NCI-H2171 (cell line): Measurements from ENCODE around the gene YES1.

Source experiments
- DNase-seq: peaks from one replicate; lab custom pipeline; 2025; lab: John Stamatoyannopoulos, UW

The YES1 gene

DNA sequence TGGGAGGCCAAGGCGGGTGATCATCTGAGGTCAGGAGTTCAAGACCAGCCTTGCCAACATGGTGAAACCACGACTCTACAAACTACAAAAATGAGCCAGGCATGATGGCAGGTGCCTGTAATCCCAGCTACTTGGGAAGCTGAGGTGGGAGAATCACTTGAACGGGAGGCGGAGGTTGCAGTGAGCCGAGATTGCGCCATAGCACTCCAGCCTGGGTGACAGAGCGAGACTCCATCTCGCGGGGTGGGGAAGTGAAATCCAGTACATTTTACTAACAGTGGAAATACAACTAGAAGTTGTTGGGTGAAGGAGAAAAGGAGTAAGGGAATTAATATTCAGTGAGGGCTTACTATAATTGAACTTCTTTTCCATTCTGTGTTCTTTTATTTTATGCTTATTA is 86.4 kb downstream of the YES1 start:
- no peak for DNase-seq

DNA sequence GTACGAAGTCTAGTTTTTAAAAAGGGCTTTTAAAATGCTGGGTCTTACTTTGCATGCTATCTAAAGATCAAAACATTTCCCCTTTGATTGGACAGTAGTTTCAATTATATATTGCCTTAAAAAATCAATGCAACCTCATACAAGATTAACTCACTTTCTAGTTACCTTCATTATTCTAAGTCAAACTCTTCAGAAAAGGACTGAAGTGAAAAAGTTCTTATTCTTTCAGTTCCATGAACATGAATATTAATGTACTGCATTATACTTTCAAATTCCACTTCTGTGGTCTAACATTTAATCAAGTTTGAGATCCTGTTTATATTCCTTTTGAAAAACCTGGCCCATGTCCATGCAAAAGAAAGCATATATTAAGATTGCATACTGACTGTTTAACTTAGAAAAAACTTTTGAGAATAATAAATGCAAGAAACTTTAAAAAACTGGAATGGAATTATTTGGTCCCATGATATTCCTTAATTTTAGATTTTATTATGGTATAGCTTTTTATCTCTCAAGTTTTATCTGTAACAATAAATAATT is 88.4 kb downstream of the YES1 start:
- no peak for DNase-seq

GRCh38 chr18:717003-717402 is 95.0 kb downstream of the YES1 start:
- no peak for DNase-seq

DNA sequence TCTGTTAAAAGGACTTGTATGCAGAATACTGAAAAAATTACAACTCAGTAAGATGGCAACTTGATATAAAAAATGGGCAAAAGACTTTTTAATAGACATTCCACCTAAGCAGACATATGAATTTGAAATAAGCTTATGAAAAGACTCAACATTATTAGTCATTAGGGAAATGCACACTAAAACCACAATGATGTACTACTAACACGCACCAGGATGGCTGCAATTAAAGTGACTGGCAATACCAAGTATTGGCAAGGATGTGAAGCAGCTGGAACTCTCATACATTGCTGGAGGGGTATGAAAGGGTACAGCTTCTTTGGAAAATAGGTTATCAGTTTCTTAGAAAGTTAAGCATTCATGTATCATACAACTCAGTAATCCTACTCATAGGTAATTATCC is 96.4 kb downstream of the YES1 start:
- no peak for DNase-seq

DNA sequence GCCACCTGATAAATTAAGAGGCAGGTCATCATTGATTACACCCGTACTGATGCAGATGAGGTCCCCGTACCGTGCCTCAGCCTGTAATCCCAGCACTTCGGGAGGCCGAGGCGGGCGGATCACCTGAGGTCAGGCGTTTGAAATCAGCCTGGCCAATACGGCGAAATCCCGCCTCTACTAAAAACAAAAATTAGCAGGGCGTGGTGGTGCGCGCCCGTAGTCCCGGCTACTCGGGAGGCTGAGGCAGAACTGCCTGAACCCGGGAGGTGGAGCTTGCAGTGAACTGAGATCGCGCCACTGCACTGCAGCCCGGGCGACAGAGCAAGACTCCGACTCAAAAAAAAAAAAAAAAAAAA is 98.9 kb downstream of the YES1 start:
- no peak for DNase-seq

- DNase-seq: peak; percentile 75
These were observed 99.5 kb downstream of the YES1 start, which contains the start of gene ENOSF1 for GRCh38 chr18:712401-713134. TSS of gene ENOSF1 (minus strand) at chr18:712630. CDS start at chr18:712587, 43 bp downstream.

- peak; percentile 38 for DNase-seq
These were observed 100.2 kb downstream of the YES1 start for GRCh38 chr18:711657-712400.

DNA sequence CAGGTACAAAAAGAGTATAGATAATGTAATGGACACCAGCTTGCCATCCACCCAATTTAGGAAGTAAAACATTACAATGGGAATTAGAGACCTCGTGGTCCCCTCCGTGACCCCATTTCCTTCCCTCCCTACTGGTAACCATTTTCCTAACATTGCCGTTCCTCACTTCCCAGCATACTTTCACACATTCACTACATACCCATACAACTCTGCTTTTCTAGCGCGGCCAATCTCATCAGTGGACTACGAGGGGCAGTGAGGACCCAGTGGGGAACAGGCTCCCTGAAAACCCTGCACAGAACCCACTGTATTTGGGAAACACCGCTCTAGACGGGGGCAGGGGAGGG is 100.8 kb downstream of the YES1 start:
- DNase-seq: no peak

DNA sequence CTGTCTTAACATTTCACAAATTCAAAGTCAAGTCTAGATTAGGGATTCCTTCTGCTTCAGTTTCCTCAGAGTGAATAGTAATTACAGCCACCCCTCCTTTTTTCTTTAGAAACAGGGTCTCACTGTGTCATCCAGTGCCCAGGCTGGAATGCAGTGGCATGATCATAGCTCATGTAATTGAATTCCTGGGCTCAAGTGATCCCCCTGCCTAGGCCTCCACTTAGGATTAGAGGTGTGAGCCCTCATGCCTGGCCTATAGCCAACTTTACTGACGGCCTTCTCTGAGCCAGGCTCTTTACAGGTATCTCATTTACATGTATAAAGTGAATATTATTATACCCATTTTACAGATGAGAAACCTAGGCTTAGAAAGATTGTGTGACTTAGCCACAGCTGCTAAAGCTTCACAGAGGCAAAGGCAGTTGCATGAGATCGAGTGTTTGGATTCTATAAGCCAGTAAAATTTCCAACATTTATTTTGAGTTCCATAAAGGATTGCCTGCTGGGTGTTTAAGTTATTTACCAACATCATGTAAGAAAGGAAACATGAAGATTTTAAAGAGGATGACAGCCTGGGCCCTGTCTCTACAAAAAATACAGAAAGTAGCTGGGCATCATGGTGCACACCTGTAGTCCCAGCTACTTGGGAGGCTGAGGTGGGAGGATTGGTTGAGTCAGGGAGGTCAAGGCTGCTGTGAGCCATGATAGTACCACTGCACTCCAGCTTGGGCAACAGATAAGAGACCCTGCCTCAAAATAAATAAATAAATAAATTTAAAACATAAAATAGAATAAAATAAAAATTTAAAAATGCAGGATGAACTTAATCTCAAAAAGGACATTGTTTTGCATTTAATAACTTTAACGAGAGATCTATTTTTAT is 101.4 kb downstream of the YES1 start:
- DNase-seq: no peak

GRCh38 chr18:709771-710170 is 102.3 kb downstream of the YES1 start:
- DNase-seq: no peak

DNA sequence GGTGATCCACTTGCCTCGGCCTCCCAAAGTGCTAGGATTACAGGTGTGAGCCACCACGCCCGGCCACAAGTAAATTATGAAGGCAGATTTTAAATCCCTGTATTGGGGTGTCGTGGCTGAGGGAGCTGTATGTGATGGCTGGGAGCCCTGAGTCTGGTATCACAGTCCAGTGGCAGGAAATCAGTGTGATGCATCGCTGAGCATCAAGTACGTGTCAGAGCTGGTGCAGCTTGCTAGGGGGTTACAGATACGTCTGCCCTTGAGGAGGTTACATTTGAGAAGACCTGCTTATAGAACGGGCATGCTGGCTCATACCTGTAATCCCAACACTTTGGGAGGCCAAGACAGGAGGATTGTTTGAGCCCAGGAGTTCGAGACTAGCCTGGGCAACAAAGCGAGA is 103.9 kb downstream of the YES1 start:
- no peak for DNase-seq

DNA sequence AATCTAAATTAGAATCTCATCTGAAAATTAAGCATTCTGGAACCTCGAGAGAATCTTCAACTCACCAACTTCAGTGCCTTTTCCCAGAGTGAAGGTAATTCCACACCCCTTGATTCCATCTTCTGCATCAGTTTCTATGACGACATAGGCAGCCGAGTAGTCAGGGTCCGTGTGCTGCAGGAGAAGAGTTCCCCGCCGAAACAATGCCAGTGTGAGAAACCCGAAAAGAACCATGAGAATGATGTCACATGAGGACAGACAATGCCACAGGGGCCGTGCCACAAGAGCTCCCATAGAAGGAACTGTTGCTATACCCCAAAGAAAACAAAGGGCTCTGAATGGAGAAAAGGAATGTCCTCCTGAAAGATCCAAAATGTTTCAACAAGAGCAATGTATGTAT is 105.6 kb downstream of the YES1 start:
- DNase-seq: no peak

DNA sequence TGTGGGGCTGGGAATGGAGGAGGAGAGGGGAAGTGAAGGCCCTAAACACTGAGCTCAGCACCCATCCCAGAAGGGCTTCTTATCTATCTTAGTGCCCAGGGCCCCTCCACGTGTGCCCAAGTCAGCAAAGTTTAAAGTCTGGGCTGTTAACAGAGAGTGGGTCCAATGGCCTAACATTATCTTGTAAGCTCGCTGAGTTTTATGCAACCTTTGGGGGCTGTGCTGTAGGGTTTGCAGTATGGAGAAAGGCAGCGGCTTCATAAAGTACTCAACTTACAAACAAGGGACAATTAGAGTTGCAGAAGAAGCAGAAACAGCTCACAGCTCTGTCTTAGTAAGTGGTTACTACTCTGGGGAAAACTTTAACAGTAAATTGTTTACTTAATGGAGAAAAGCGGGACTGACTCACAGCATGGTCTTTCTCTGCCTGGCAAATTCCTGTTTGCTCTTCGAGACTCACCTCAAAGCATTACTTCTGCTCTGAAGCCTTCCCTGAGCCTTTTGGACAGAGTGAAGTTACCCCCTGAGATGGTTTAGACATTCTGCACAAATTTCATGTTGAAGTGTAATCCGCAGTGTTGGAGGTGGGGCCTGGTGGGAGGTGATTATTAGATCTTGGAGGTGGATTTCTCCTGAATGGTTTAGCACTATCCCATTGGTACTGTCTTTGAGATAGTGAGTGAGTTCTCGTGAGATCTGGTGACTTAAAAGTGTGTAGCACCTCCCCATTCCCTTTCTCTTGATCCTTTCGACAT is 108.7 kb downstream of the YES1 start:
- no peak for DNase-seq

- peak; percentile 32 for DNase-seq
These were observed 114.2 kb downstream of the YES1 start for GRCh38 chr18:697800-698199.

DNA sequence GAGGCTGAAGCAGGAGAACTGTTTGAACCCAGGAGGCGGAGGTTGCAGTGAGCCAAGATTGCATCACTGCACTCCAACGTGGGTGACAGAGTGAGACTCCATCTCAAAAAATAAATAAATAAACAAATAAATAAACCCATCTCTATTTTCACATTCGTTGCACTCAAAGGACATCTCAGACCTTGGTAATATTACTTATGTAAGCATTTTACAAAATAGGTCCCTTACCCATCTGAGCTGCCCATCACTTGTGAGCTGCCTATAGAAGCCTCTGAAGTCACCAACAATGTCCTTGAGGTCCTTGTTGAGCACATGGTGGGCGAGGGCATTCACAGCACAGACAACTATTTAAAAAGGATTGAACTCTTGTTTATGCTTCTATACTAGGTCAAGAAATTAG is 115.0 kb downstream of the YES1 start:
- no peak for DNase-seq

DNA sequence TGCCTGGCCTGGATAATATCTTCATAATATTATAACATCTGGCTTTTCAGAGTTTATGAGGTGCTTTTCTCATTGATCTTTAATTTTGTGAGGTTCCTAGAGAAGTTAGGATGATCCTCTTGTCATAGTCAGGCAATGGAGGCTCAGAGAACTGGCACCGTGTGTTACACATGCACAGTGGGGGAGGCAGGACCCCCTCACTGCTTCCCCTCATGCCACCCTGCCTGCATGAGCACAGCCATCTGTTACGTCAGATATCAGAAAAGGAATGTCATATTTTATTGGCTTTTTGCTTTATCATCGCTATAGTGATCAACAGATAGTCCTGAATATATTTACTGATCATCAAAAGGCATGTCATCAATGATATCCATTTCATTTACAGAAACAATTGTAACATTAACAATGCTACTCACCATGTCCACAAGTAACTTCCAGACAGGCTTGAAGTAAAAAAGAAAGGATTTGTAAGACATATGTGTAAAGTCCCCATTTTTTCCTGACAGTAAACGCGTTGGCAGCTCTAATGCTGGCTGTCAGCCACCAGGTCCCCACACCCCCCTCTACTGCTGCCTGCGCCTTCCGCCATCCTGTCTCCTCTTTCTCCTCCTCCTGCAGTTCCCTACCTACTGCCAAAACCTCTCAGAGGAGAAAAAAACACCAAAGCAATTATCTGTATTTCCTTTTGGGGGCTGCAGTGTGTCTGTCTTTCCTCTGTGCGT is 118.4 kb downstream of the YES1 start:
- DNase-seq: peak; percentile 7

- DNase-seq: no peak
These were observed 119.2 kb downstream of the YES1 start for GRCh38 chr18:692824-693223.

DNA sequence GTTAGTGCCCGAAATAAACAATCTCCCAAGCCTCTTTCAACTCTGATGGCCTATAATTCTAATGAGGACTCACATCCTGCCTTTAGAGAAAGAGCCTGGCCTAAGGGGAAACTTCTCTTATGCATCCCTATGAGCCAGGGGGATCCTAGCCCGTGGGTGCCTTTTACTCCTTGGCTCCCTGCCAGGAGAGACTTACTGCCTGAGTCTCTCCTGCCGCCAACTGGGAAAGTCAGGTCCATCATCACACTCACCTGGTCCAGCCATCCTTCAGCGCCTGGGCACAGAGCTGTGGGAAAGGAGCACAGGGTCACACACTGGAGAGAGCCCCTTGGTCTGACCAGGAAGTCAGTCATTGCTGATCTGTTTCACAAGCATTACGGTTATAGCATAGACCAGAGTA is 123.7 kb downstream of the YES1 start:
- no peak for DNase-seq

DNA sequence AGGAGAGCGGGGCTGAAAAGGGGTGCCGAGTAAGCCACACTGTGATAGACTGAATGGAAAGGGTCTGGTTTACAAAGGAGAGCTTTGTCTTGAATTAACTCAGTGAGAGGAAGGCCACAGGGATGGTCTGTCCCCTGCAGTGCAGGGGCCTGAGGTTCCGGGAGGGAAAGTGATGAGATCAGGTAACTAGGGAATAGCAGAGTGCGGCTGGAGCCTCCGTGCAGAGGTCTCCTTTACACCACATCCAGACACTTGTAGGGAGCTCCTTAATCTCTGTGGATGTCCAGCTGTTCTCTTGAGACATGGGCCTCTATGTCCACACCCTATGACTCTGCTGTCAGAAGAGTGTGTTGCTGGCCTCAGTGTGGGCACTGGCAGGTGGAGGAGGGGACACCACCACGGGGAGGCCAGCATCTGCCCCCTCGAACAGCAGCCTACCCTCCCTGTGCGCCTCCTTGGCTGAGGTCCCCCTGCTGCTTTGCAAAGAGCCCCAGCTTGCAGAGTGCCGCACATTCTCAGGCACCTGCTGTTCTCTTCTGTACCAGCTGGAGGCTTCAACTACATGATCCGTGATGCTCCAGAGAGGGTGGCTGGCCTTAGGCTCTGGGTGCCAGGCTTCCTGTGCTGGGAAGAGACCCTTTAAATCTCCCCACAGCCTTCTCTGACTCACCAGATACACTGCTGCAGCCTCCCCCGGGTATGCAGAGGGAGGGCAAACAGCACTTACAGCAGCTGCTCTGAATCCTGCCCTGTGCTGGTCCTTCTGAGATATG is 125.5 kb downstream of the YES1 start:
- DNase-seq: no peak

GRCh38 chr18:685438-685837 is 126.6 kb downstream of the YES1 start:
- no peak for DNase-seq
